ENCODE measurements around the gene DLG1.

DNA sequence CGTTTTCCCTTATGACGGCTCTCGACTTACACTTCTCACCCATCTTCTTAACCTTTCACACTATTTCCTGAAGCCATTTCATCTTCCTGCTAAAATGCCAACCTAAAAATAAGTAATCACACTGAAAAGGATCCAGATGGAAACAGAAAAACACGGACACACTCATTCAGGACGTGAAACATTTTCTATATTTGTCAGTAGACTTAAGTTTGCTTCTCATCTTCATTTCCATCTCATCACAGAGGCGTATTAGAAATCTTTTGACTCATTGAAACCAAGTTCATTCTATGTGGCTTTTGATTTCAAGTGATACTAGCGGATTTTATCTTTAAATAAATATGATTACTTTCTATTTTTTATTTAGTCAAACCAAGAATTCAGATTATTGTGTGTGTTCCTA, 27.4 kb upstream of the DLG1 start:
- TF ChIP-seq, protein P1, sequence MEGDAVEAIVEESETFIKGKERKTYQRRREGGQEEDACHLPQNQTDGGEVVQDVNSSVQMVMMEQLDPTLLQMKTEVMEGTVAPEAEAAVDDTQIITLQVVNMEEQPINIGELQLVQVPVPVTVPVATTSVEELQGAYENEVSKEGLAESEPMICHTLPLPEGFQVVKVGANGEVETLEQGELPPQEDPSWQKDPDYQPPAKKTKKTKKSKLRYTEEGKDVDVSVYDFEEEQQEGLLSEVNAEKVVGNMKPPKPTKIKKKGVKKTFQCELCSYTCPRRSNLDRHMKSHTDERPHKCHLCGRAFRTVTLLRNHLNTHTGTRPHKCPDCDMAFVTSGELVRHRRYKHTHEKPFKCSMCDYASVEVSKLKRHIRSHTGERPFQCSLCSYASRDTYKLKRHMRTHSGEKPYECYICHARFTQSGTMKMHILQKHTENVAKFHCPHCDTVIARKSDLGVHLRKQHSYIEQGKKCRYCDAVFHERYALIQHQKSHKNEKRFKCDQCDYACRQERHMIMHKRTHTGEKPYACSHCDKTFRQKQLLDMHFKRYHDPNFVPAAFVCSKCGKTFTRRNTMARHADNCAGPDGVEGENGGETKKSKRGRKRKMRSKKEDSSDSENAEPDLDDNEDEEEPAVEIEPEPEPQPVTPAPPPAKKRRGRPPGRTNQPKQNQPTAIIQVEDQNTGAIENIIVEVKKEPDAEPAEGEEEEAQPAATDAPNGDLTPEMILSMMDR (IDR thresholded peaks at IDR 0.05) = no peak
- TF ChIP-seq, protein P2, sequence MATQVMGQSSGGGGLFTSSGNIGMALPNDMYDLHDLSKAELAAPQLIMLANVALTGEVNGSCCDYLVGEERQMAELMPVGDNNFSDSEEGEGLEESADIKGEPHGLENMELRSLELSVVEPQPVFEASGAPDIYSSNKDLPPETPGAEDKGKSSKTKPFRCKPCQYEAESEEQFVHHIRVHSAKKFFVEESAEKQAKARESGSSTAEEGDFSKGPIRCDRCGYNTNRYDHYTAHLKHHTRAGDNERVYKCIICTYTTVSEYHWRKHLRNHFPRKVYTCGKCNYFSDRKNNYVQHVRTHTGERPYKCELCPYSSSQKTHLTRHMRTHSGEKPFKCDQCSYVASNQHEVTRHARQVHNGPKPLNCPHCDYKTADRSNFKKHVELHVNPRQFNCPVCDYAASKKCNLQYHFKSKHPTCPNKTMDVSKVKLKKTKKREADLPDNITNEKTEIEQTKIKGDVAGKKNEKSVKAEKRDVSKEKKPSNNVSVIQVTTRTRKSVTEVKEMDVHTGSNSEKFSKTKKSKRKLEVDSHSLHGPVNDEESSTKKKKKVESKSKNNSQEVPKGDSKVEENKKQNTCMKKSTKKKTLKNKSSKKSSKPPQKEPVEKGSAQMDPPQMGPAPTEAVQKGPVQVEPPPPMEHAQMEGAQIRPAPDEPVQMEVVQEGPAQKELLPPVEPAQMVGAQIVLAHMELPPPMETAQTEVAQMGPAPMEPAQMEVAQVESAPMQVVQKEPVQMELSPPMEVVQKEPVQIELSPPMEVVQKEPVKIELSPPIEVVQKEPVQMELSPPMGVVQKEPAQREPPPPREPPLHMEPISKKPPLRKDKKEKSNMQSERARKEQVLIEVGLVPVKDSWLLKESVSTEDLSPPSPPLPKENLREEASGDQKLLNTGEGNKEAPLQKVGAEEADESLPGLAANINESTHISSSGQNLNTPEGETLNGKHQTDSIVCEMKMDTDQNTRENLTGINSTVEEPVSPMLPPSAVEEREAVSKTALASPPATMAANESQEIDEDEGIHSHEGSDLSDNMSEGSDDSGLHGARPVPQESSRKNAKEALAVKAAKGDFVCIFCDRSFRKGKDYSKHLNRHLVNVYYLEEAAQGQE (IDR thresholded peaks at IDR 0.05; ENCODE audit: insufficient read depth in 1 of 2, low read depth in 2 of 2, low read length in 1 of 2) = no peak
- no peak for TF ChIP-seq SIN3A (IDR thresholded peaks at IDR 0.05; ENCODE audit: borderline replicate concordance, insufficient read depth, low read depth, low read length)
